Hepatocyte (in vitro differentiated cells): Measurements from ENCODE around the gene SLC13A3. TPM values are rescaled to one million over a fixed set of nuclear protein-coding genes. Genes with fewer than 3 reads are reported as not detected.
A peak's percentile ranks its signal among the peaks of the same experiment; 100 is the strongest.

Experiments used
- DNase-seq: peaks from one replicate; pipeline ENCODE4 v3.0.0-alpha.2; 2016; ENCODE audit warnings: low spot score
- H2AFZ ChIP-seq: fragments of 200-600 bp; sonication (generic); 2 replicates; pipeline ENCODE4 v1.6.0; 2016; ENCODE audit warnings: antibody characterized with exemption, mild to moderate bottlenecking
- H3K27ac ChIP-seq: fragments of 200-600 bp; sonication (generic); 2 replicates; pipeline ENCODE4 v1.5.1; 2016; ENCODE audit warnings: mild to moderate bottlenecking
- H3K27me3 ChIP-seq: fragments of 200-600 bp; sonication (generic); 2 replicates; pipeline ENCODE4 v1.6.1; 2016
- H3K36me3 ChIP-seq: fragments of 200-600 bp; sonication (generic); replicated peaks from 2 replicates; pipeline ENCODE4 v1.5.1; 2016; ENCODE audit warnings: low read depth; ENCODE audit not compliant: insufficient read depth
- H3K4me1 ChIP-seq: fragments of 200-600 bp; sonication (generic); 2 replicates; pipeline ENCODE4 v1.5.1; 2016; ENCODE audit warnings: mild to moderate bottlenecking, moderate library complexity; ENCODE audit not compliant: insufficient read depth
- H3K4me2 ChIP-seq: fragments of 200-600 bp; sonication (generic); 2 replicates; pipeline ENCODE4 v1.6.0; 2016
- H3K4me3 ChIP-seq: fragments of 200-600 bp; sonication (generic); 2 replicates; pipeline ENCODE4 v1.5.1; 2016; ENCODE audit warnings: mild to moderate bottlenecking
- H3K79me2 ChIP-seq: fragments of 200-600 bp; sonication (generic); 2 replicates; pipeline ENCODE4 v1.6.0; 2017; ENCODE audit warnings: mild to moderate bottlenecking
- H3K9me2 ChIP-seq: fragments of 200-600 bp; sonication (generic); replicated peaks from 2 replicates; pipeline ENCODE4 v1.6.0; 2017; ENCODE audit warnings: mild to moderate bottlenecking; ENCODE audit not compliant: insufficient read depth
- H3K9me3 ChIP-seq: fragments of 200-600 bp; sonication (generic); 2 replicates; pipeline ENCODE4 v1.5.1; 2016; ENCODE audit warnings: low read depth, mild to moderate bottlenecking
- H4K20me1 ChIP-seq: fragments of 200-600 bp; sonication (generic); 2 replicates; pipeline ENCODE4 v1.6.0; 2016; ENCODE audit warnings: mild to moderate bottlenecking; ENCODE audit not compliant: insufficient read depth, poor library complexity, severe bottlenecking
- EZH2 ChIP-seq: fragments of 200-600 bp; sonication (generic); IDR thresholded peaks from 2 replicates; pipeline ENCODE4 v1.6.1; 2016; ENCODE audit warnings: antibody characterized with exemption, mild to moderate bottlenecking, borderline replicate concordance
- EZH2phosphoT487 ChIP-seq: fragments of 200-600 bp; sonication (generic); IDR thresholded peaks from one replicate; pipeline ENCODE4 v1.6.1; 2018; ENCODE audit warnings: antibody characterized with exemption, mild to moderate bottlenecking, low read depth, moderate library complexity; ENCODE audit not compliant: unreplicated experiment, severe bottlenecking
- WGBS: methylation state at CpG from one replicate; pipeline ENCODE4 v1.1.6; 2016; ENCODE audit warnings: low lambda C conversion rate; ENCODE audit errors: missing lambda C conversion rate; 5-methylcytosine and 5-hydroxymethylcytosine counted together
- polyA plus RNA-seq: library from polyadenylated mRNA; unstranded; fragments of >200 nt; fragmentation: Nextera tagmentation; extraction: Ambion mirVana; gene quantifications from 2 replicates; pipeline ENCODE4 v1.2.1, GENCODE V29; 2016
- total RNA-seq: library from RNA; depleted of rRNA; stranded (reverse); fragments of >200 nt; gene quantifications from 2 replicates; pipeline ENCODE4 v1.2.3, GENCODE V29; 2014
- TF ChIP-seq, protein P1 (sequence below): fragments of 200-600 bp; sonication (generic); IDR thresholded peaks from 2 replicates; pipeline ENCODE4 v1.5.1; 2016; ENCODE audit warnings: antibody characterized with exemption, mild to moderate bottlenecking; ENCODE audit not compliant: poor library complexity

The SLC13A3 gene
- total and polyA plus RNA-seq, 2 experiments from 2014 or later: 1.8 to 9.4 TPM

DNA sequence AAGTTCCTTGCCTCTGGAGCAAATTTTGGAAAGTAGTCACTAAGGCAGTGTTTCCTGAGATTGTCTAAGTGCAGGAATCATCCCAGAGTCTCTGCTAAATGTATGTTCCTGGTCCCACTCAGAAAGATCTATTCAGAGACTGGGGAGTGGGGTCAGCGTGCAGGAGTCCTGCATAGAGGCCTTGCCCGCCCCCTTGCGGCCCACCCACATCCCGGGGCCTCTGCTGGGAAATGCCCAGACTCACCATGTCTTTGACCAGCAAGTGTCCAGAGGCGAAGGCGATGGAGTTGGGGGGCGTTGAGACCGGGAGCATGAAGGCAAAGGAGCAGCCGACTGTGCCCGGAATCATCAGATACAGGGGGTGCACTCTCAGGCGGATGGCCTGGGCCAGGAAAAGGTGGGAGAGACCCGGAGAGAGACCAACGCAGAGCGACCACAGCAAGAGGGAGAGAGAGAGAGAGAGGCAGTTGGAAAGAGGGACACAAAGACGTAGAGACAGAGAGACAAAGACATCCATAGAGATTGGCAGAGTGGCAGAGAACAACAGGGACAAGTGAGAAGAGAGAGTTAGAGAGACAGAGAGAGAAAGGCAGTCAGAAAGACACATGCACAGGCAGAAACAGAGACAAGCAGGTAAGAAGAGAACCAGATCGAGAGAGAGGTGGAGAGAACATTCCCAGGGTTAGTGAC lies 87.9 kb downstream of the SLC13A3 start:
- no peaks in the 10 kb centered on the region for H4K20me1 ChIP-seq
- no peak overlapping the region for H3K4me3 ChIP-seq
- H3K4me1 ChIP-seq: no peaks in the 10 kb centered on the region
- H3K9me3 ChIP-seq: no peaks in the 10 kb centered on the region
- peak overlapping the region; percentile 27 for H2AFZ ChIP-seq
- no peak for DNase-seq
- H3K9me2 ChIP-seq: no peaks in the 10 kb centered on the region
- no peak overlapping the region for H3K27ac ChIP-seq
- peak overlapping the region; percentile 75 for H3K4me2 ChIP-seq
- no peaks in the 10 kb centered on the region for H3K79me2 ChIP-seq
- H3K27me3 ChIP-seq: no peaks in the 10 kb centered on the region
- H3K36me3 ChIP-seq: no peaks in the 10 kb centered on the region
- 90% methylated on average over 15 of the region's 16 CpGs for WGBS
- TF ChIP-seq EZH2: no peak
- TF ChIP-seq, protein P1, sequence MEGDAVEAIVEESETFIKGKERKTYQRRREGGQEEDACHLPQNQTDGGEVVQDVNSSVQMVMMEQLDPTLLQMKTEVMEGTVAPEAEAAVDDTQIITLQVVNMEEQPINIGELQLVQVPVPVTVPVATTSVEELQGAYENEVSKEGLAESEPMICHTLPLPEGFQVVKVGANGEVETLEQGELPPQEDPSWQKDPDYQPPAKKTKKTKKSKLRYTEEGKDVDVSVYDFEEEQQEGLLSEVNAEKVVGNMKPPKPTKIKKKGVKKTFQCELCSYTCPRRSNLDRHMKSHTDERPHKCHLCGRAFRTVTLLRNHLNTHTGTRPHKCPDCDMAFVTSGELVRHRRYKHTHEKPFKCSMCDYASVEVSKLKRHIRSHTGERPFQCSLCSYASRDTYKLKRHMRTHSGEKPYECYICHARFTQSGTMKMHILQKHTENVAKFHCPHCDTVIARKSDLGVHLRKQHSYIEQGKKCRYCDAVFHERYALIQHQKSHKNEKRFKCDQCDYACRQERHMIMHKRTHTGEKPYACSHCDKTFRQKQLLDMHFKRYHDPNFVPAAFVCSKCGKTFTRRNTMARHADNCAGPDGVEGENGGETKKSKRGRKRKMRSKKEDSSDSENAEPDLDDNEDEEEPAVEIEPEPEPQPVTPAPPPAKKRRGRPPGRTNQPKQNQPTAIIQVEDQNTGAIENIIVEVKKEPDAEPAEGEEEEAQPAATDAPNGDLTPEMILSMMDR: no peak
- no peak for TF ChIP-seq EZH2phosphoT487

DNA sequence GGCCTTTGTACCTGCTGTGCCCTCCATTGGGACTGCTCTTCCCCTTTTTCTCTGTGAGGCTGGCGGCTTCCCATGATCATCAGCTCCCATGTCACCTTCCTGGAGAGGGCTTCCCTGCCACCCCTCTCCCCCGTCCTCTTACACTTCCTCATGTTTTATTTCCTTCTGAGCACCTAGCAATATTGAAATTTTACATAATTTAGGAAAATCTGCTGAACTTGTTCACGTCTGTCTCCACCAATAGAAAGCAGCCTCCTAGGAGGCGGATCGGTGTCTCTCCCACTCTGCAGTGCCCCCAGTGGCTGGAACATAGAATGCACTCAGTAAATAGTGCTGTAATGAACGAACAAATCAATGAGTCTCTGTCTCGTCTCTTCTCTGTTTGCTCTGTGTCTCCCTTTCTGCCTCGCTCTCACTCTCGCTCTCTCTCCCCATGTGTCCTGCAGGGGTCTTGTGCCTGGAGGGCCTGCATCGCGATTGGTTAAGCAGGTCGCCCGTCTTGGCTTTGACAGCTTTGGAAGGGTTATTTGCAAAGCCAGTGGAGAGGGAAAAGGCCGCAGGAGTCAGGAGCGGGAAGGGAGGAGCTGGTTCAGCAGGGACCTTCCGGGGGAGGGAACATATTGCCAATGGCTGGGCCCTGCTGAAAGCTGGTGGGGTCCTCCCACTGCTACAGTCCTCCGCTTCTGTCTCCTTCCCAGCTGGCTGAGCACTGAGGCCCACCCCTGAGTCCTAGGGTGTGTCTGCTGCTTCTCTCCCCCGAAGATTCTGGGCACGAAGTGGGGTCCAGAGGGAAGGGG lies 88.7 kb downstream of the SLC13A3 start:
- Histone ChIP-seq H3K9me3 (no peaks in the 10 kb centered on the region), H3K36me3 (no peaks in the 10 kb centered on the region), H2AFZ (peak overlapping the region; percentile 53), H3K27ac (no peak overlapping the region), H3K4me1 (no peaks in the 10 kb centered on the region), H3K9me2 (no peaks in the 10 kb centered on the region), H4K20me1 (no peaks in the 10 kb centered on the region), H3K4me3 (no peak overlapping the region), H3K4me2 (peak overlapping the region; percentile 75), H3K27me3 (no peaks in the 10 kb centered on the region), H3K79me2 (no peaks in the 10 kb centered on the region)
- 21% methylated on average over 19 of the region's 19 CpGs for WGBS
- peak; percentile 78 for DNase-seq
- TF ChIP-seq EZH2phosphoT487 (no peak), EZH2 (no peak)
- TF ChIP-seq, protein P1: peak; percentile 82

DNA sequence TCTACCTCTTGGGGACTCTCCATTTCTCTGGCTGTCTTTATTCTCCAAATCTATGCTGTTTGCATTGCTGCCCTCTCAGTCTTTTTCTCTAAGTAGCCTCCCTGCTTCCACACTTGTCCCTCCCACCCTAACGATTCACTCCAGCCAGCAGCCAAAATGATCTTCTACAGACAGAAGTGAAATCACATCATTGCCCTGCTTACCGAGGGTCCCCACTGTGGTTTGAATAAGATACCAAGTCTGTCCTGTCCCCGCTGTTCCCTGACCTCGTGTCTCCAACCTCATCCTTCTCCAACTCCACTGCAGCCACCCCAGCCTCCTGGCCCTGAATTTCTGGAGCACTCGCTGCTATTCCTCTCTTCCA lies 89.3 kb downstream of the SLC13A3 start:
- Histone ChIP-seq H3K4me3 (no peak overlapping the region), H3K4me2 (peak overlapping the region; percentile 75), H4K20me1 (no peaks in the 10 kb centered on the region), H2AFZ (peak overlapping the region; percentile 53), H3K27ac (no peak overlapping the region), H3K27me3 (no peaks in the 10 kb centered on the region), H3K36me3 (no peaks in the 10 kb centered on the region), H3K4me1 (no peaks in the 10 kb centered on the region), H3K9me3 (no peaks in the 10 kb centered on the region), H3K9me2 (no peaks in the 10 kb centered on the region), H3K79me2 (no peaks in the 10 kb centered on the region)
- 58% methylated on average over 5 of the region's 5 CpGs for WGBS
- DNase-seq: no peak
- TF ChIP-seq EZH2 (no peak), EZH2phosphoT487 (no peak)
- TF ChIP-seq, protein P1: no peak
